ENCODE measurements around the gene TMEM39B. TPM values are rescaled to one million over a fixed set of nuclear protein-coding genes. Genes with fewer than 3 reads are reported as not detected.

The TMEM39B gene
- total RNA-seq = 5.5 and 7.1 TPM in 2 replicates

GRCh38 chr1:32072622-32073298 lies at the start of gene TMEM39B:
Gene TMEM39B, plus strand, starts transcription at chr1:32072939. Its CDS starts 109 bp downstream, at chr1:32073048.

GRCh38 chr1:32107742-32108661 lies 35.3 kb downstream of the TMEM39B start, which contains the start of gene KPNA6:
Gene KPNA6, plus strand, starts transcription at chr1:32108056. Its CDS starts 75 bp downstream, at chr1:32108131.

Other genes starting within 250 kb of the TMEM39B start
- 312 and 322 TPM in 2 replicates for gene PTP4A2, start 134.6 kb upstream of the TMEM39B start, total RNA-seq
- gene KHDRBS1, start 59.1 kb upstream of the TMEM39B start, total RNA-seq = 52.9 and 108 TPM in 2 replicates
- gene KPNA6, start 35.1 kb downstream of the TMEM39B start, total RNA-seq = 39.9 and 47.5 TPM in 2 replicates
- gene TXLNA, start 106.7 kb downstream of the TMEM39B start, total RNA-seq = 81.4 and 120 TPM in 2 replicates
- gene CCDC28B, start 127.7 kb downstream of the TMEM39B start, total RNA-seq = 8.1 and 12.4 TPM in 2 replicates
- gene IQCC, start 132.7 kb downstream of the TMEM39B start, total RNA-seq = 1.5 and 2.0 TPM in 2 replicates
- not detected in 2 replicates for gene DCDC2B, start 136.2 kb downstream of the TMEM39B start, total RNA-seq
- 20.5 and 22.3 TPM in 2 replicates for gene TMEM234, start 149.4 kb downstream of the TMEM39B start, total RNA-seq
- gene EIF3I, start 149.5 kb downstream of the TMEM39B start, total RNA-seq = 426 and 471 TPM in 2 replicates
- 0.29 and 0.66 TPM in 2 replicates for gene FAM167B, start 174.3 kb downstream of the TMEM39B start, total RNA-seq
- not detected in 2 replicates for gene LCK, start 178.3 kb downstream of the TMEM39B start, total RNA-seq
- gene HDAC1, start 219.1 kb downstream of the TMEM39B start, total RNA-seq = 89.2 and 99.5 TPM in 2 replicates